ENCODE results near the gene ELP4. TPM values are rescaled to one million over a fixed set of nuclear protein-coding genes. Genes with fewer than 3 reads are reported as not detected.

ELP4 gene
- total and polyA plus RNA-seq, 2 donors (not counting 1 experiment from before 2014, with no cell fraction given): 7.1 to 31.3 TPM

DNA sequence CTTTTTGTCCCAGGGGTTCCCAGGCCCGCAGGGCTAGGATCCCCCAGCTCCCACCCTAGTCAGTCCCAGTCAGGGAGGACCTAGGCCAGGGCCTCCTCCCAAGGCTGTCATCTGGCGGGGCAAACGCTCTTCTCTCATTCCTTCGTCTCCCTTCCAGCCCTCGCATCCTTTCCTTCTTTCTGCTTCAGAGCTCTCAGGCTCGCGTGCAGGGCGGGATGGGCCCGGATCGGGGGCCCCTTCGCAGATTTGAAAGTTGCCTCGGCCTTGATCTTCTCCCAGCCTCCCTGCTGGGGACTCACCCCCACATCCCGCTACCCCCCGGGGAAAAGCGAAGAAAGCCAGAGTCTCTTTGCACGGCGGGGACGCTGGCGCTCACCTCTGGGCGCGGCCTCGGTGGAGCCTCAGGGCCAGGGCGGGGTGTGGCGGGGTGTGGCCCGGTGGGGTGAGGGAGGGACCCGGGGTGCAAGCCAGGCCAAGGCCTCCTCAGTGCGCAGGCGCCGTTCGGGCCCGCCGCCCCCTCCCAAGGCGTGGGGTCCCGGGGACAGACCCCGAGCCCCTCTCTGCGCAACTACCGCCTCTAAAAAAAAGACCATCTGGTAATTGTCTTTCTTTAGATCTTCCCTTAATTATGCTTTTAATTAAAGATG lies 316.4 kb downstream of the ELP4 start:
- ATAC-seq (ENCODE audit: low read depth) (no peak), DNase-seq (no peak)
- Histone ChIP-seq H3K79me2 (ENCODE audit: control insufficient read depth, insufficient read depth, low read length) (no peaks in the 10 kb centered on the region), H3K4me2 (replicated peaks; ENCODE audit: low read depth, low read length, poor library complexity, severe bottlenecking) (no peak overlapping the region), H3K36me3 (replicated peaks in 1 of 2; ENCODE audit: control extremely low read depth in 1 of 2, control insufficient read depth in 1 of 2, extremely low read depth in 1 of 2, insufficient read depth in 2 of 2, low read length in 1 of 2) (no peaks in the 10 kb centered on the region), H3K9ac (ENCODE audit: low read length) (no peak overlapping the region), H3K4me3 (ENCODE audit: control extremely low read depth in 1 of 5, extremely low read depth in 1 of 5, insufficient read depth in 1 of 5, low read depth in 2 of 5, low read length in 4 of 5) (no peak overlapping the region), H3K27me3 (replicated peaks in 1 of 4; ENCODE audit: control extremely low read depth in 1 of 4, control insufficient read depth in 3 of 4, insufficient read depth in 4 of 4, low read length in 3 of 4) (peaks cover 0 to 83% (median 75%) of the 10 kb centered on the region in 4 experiments), H2AFZ (ENCODE audit: insufficient read depth, low read depth, low read length, poor library complexity, severe bottlenecking) (no peak overlapping the region), H3K27ac (ENCODE audit: low read length in 2 of 2) (no peak overlapping the region), H3K9me3 (ENCODE audit: control extremely low read depth in 1 of 3, control insufficient read depth in 2 of 3, insufficient read depth in 1 of 3, low read length in 2 of 3) (peaks cover 0 to 44% (median 2%) of the 10 kb centered on the region in 3 donors), H4K20me1 (ENCODE audit: control insufficient read depth, insufficient read depth, low read length, poor library complexity, severe bottlenecking) (no peaks in the 10 kb centered on the region), H3K4me1 (ENCODE audit: control insufficient read depth in 2 of 2, insufficient read depth in 2 of 2, low read length in 2 of 2) (peaks cover 0 to 10% of the 10 kb centered on the region in 2 donors)
- Mint-ChIP-seq H3K27me3 (peaks cover 78% of the 10 kb centered on the region), H3K27ac (no peak overlapping the region), H3K4me3 (no peak overlapping the region), H3K4me1 (peaks cover 10% of the 10 kb centered on the region), H3K9me3 (ENCODE audit: insufficient read depth) (no peaks in the 10 kb centered on the region)
- TF ChIP-seq EZH2 (IDR thresholded peaks at IDR 0.05; ENCODE audit: borderline replicate concordance, insufficient read depth, low read depth, low read length, poor library complexity, severe bottlenecking): no peak
- TF ChIP-seq, protein P1, sequence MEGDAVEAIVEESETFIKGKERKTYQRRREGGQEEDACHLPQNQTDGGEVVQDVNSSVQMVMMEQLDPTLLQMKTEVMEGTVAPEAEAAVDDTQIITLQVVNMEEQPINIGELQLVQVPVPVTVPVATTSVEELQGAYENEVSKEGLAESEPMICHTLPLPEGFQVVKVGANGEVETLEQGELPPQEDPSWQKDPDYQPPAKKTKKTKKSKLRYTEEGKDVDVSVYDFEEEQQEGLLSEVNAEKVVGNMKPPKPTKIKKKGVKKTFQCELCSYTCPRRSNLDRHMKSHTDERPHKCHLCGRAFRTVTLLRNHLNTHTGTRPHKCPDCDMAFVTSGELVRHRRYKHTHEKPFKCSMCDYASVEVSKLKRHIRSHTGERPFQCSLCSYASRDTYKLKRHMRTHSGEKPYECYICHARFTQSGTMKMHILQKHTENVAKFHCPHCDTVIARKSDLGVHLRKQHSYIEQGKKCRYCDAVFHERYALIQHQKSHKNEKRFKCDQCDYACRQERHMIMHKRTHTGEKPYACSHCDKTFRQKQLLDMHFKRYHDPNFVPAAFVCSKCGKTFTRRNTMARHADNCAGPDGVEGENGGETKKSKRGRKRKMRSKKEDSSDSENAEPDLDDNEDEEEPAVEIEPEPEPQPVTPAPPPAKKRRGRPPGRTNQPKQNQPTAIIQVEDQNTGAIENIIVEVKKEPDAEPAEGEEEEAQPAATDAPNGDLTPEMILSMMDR (IDR thresholded peaks at IDR 0.05): no peak
- WGBS (ENCODE audit: insufficient coverage): 19% methylated on average over 22 of the region's 37 CpGs
- ChIA-PET CTCF (no interaction called here), POLR2A (no interaction called here)
- intact Hi-C loops (cut with micrococcal nuclease): no loop called here

Data from B cell (primary cell).